NT2/D1 (cell line): ENCODE results near the gene GALK1.

Experiments
- DNase-seq: peaks from one replicate; pipeline ENCODE4 v3.0.0-alpha.2; 2011; ENCODE audit warnings: low read depth, low spot score
- H3K27me3 ChIP-seq: 2 replicates; pipeline ENCODE4 v1.6.0; 2011; ENCODE audit warnings: mild to moderate bottlenecking; ENCODE audit not compliant: insufficient read length, insufficient read depth
- H3K36me3 ChIP-seq: 2 replicates; pipeline ENCODE4 v1.6.1; 2011; ENCODE audit warnings: mild to moderate bottlenecking, low read length, mixed read lengths; ENCODE audit not compliant: insufficient read depth, insufficient read length
- H3K4me1 ChIP-seq: 2 replicates; pipeline ENCODE4 v1.5.1; 2011; ENCODE audit not compliant: insufficient read depth, insufficient read length
- H3K4me3 ChIP-seq: 2 replicates; pipeline ENCODE4 v1.5.1; 2011; ENCODE audit warnings: low read depth; ENCODE audit not compliant: insufficient read length
- H3K9ac ChIP-seq: 2 replicates; pipeline ENCODE4 v1.6.0; 2011; ENCODE audit warnings: low read depth; ENCODE audit not compliant: insufficient read length
- H3K9me3 ChIP-seq: 2 replicates; pipeline ENCODE4 v1.5.1; 2011; ENCODE audit warnings: mild to moderate bottlenecking, low read length; ENCODE audit not compliant: insufficient read depth
- SUZ12 ChIP-seq: IDR thresholded peaks from 2 replicates; pipeline ENCODE4 v1.6.1; 2011; ENCODE audit not compliant: insufficient read length, insufficient read depth; ENCODE audit errors: extremely low read depth
- YY1 ChIP-seq: IDR thresholded peaks from 2 replicates; pipeline ENCODE4 v1.6.1; 2011; ENCODE audit not compliant: insufficient read length, insufficient read depth
- ZNF274 ChIP-seq: IDR thresholded peaks from 2 replicates; pipeline ENCODE4 v1.6.1; 2011; ENCODE audit warnings: mild to moderate bottlenecking, low read depth, low read length

Gene GALK1

DNA sequence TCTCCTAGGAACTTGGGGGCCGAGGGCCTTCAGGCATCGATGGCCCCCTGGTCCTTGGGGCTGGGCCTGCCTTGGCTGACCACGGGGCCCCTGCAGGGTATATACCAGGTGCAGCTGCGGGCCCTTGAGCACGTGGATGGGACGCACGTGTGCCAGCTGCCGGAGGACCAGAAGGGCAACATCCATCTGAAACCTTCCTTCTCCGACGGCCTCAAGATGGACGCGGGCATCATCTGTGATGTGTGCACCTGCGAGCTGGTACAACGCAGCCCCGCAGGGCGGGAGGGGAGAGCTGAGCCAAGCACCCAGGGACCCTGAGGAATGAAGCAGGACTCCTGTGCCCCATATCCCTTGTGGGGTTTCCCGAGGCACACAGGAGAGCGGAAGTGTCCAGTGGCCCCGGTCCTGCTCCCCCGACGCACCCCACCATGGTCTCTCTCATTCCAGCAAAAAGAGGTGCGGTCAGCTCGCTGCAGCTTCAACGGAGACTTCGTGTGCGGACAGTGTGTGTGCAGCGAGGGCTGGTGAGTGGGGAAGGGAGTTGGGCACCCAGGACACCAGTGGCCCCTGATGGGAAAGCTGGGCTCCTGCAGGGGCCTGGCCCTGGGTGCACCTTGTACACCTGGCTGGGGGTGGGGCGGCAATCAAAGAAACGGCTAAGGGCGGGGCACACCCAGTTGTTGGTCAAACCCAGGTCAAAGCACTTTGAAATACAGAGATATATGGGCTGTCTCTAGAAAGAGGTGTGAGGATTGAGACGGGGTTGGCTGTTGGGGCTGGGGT, 33.1 kb downstream of the GALK1 start:
- H3K4me1 ChIP-seq, result peaks cover 6% of the 10 kb centered on the region
- no peak for DNase-seq
- no peaks in the 10 kb centered on the region for H3K9me3 ChIP-seq
- TF ChIP-seq SUZ12 (no peak), ZNF274 (no peak), YY1 (no peak)
- no peak overlapping the region for H3K9ac ChIP-seq
- no peak overlapping the region for H3K4me3 ChIP-seq
- no peaks in the 10 kb centered on the region for H3K36me3 ChIP-seq
- H3K27me3 ChIP-seq, result no peaks in the 10 kb centered on the region

DNA sequence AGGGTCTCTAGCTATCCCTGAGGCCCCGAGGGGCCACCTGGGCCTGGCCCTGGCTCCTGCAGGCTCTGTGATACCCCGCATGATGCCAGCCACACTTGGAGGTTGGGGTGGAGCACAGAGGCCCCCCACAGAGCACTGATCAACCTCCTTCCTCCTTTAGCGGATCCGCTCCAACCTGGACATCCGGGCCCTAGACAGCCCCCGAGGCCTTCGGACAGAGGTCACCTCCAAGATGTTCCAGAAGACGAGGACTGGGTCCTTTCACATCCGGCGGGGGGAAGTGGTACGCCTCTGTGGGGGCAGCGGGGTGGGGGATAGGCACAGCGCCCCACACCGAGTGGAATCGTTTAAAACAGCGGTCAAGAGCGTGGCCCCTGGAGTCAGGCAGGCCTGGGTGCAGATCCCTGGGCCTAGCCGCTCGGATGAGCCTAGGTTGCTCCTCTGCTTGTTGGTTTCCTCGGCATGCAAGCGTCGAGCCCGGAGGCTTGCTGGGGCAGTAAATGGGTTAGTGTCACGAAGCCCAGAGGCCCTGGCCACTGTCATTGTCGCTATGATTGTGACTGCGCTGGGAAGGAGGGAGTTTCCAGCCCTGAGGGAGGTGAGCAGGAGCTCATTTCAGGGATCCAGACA, 33.8 kb downstream of the GALK1 start:
- TF ChIP-seq ZNF274 (no peak), SUZ12 (no peak), YY1 (no peak)
- Histone ChIP-seq H3K4me1 (peaks cover 6% of the 10 kb centered on the region), H3K9ac (no peak overlapping the region), H3K36me3 (no peaks in the 10 kb centered on the region), H3K27me3 (no peaks in the 10 kb centered on the region), H3K4me3 (no peak overlapping the region), H3K9me3 (no peaks in the 10 kb centered on the region)
- DNase-seq, result no peak

DNA sequence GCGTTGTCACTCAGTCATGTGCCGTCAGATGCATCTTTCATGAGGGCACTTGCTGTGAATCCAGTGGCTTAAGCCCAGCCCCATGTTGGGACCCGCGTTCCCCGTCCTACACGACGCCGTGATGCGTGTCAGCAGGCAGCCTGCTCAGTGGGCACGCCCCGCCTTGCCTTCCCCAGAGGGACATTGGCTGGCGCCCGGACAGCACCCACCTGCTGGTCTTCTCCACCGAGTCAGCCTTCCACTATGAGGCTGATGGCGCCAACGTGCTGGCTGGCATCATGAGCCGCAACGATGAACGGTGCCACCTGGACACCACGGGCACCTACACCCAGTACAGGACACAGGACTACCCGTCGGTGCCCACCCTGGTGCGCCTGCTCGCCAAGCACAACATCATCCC, 34.9 kb downstream of the GALK1 start:
- peaks cover 6% of the 10 kb centered on the region for H3K4me1 ChIP-seq
- DNase-seq, result no peak
- no peaks in the 10 kb centered on the region for H3K27me3 ChIP-seq
- no peak overlapping the region for H3K9ac ChIP-seq
- H3K36me3 ChIP-seq, result no peaks in the 10 kb centered on the region
- TF ChIP-seq ZNF274 (no peak), SUZ12 (no peak), YY1 (no peak)
- H3K9me3 ChIP-seq, result no peaks in the 10 kb centered on the region
- no peak overlapping the region for H3K4me3 ChIP-seq

DNA sequence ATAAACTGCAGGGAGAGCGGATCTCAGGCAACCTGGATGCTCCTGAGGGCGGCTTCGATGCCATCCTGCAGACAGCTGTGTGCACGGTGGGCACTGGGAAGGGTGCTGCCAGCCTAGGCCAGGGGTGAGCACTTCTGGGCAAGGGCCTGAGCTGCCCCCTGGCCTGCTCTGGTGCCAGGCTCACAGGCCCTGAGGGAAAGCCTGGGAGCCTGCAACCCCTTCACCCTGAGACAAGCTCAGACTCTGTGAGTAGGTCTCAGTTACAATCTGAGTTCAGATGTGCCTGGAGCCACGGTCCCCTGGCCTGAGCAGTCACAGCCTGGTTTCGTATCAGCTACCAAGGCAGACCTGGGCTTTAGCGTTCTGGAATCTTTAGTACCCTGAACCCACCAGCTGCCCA, 35.6 kb downstream of the GALK1 start:
- H3K9me3 ChIP-seq, result no peaks in the 10 kb centered on the region
- no peaks in the 10 kb centered on the region for H3K36me3 ChIP-seq
- H3K9ac ChIP-seq, result no peak overlapping the region
- H3K4me3 ChIP-seq, result no peak overlapping the region
- H3K4me1 ChIP-seq, result peaks cover 6% of the 10 kb centered on the region
- no peak for TF ChIP-seq ZNF274
- no peak for TF ChIP-seq YY1
- TF ChIP-seq SUZ12, result no peak
- no peak for DNase-seq
- H3K27me3 ChIP-seq, result no peaks in the 10 kb centered on the region

DNA sequence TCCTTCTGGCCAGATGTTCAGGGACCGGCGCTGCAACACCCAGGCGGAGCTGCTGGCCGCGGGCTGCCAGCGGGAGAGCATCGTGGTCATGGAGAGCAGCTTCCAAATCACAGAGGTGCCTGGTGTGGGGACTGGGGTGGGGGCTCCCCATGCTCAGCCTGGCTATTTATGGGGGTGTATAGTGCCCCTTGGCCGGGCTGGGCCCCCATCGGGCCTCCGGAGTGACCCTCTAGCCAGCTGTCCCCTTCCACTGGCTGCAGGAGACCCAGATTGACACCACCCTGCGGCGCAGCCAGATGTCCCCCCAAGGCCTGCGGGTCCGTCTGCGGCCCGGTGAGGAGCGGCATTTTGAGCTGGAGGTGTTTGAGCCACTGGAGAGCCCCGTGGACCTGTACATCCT, 37.6 kb downstream of the GALK1 start:
- Histone ChIP-seq H3K9ac (no peak overlapping the region), H3K27me3 (peaks cover under 1% of the 10 kb centered on the region), H3K36me3 (no peaks in the 10 kb centered on the region), H3K4me3 (no peak overlapping the region), H3K9me3 (no peaks in the 10 kb centered on the region), H3K4me1 (peaks cover 13% of the 10 kb centered on the region)
- DNase-seq, result no peak
- TF ChIP-seq SUZ12 (no peak), YY1 (no peak), ZNF274 (no peak)

DNA sequence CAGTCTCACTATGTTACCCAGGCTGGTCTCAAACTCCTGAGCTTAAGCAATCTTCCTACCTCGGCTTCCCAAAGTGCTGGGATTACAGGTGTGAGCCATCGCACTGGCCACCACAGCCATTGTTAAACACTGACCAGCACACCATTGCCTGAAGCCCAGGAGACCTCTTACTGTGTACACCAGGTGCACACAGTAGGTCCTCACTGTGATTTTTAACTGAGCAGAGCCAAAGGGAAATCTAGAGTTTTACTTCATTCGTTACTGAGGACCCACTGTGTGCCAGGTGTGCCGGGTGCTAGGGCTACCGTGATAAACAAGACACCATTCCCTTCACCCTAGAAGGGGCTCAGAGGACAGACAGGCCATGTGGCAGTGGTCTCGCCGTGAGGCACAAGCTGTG, 39.5 kb downstream of the GALK1 start:
- Histone ChIP-seq H3K9me3 (no peaks in the 10 kb centered on the region), H3K4me3 (no peak overlapping the region), H3K9ac (no peak overlapping the region), H3K36me3 (no peaks in the 10 kb centered on the region), H3K27me3 (peaks cover 17% of the 10 kb centered on the region), H3K4me1 (peaks cover 25% of the 10 kb centered on the region)
- no peak for TF ChIP-seq SUZ12
- TF ChIP-seq ZNF274, result no peak
- no peak for DNase-seq
